NCI-H526 treated with DMSO at 0.1 percent for 48 hours (cell line): ENCODE measurements around the gene NYNRIN.
A peak's percentile ranks its signal among the peaks of the same experiment; 100 is the strongest.
"Not testable (repeated sequence)": the region's sequence is repeated elsewhere in the genome, so short reads cannot be mapped to it uniquely, and the experiment has no call there.

Experiments
- DNase-seq: peaks from one replicate; lab custom pipeline; 2025; lab: John Stamatoyannopoulos, UW

NYNRIN gene

DNA sequence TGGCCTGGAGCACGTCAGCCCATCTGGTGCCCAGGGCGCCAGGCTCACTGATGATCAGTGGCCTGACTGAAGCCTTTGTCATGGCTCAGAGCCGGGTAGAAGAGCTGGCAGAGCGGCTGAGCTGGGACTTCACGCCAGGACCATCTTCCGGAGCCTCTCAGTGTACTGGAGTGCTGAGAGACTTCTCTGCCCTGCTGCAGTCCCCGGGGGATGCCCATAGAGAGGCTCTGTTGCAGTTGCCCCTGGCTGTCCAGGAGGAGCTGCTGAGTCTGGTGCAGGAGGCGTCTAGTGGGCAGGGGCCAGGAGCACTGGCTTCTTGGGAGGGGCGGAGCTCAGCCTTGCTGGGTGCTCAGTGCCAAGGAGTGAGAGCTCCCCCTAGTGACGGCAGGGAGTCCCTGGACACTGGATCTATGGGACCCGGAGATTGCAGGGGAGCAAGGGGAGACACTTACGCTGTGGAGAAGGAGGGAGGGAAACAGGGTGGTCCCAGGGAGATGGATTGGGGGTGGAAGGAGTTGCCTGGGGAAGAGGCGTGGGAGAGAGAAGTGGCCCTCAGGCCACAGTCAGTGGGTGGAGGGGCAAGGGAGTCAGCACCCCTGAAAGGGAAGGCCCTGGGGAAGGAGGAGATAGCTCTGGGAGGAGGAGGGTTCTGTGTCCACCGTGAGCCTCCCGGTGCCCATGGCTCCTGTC is 32.9 kb downstream of the NYNRIN start:
- peak; percentile 78 for DNase-seq

DNA sequence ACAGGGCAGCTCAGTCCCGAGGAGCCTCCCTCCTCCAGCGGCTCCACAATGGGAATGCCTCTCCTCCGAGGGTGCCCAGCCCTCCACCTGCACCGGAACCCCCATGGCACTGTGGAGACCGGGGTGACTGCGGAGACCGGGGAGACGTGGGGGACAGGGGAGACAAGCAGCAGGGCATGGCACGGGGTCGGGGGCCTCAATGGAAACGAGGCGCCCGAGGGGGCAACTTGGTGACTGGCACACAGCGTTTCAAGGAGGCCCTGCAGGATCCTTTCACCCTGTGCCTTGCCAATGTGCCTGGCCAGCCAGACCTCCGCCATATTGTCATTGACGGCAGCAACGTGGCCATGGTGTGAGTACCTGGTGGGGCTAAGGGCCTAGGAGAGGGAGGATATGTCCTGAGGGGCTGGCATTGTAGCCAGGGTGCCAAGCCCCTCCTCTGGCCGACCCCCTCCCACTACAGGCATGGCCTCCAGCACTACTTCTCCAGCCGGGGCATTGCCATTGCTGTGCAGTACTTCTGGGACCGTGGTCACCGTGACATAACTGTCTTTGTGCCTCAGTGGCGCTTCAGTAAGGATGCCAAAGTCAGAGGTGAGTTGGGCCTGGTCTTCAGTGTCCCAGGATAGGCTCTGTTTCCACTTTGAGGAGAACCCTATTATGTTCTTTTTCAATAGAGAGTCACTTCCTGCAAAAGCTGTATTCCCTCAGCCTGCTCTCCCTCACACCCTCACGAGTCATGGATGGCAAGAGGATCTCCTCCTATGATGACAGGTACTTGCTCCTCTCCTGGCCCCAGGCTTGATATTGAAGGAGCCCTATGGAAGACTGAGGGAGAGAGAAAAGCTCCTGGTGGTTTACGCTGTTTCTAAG is 33.7 kb downstream of the NYNRIN start:
- no peak for DNase-seq

DNA sequence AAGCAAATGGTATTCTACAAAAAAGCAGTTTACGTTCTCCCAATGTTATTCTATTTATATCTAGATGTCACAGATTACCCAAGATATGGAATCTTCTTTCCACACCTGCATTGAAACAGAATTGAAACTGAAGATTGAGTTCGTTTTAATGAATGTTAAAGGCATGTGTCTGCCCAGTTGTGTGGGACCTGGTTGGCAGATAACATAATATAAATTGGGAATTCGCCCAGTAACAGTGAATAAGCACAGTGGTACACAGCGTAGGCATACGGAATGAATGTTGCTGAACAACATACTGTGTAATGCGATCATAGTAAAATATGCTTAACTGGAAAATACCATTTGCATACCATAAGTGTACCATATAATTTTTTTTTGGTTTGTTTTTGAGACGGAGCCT is 35.2 kb downstream of the NYNRIN start:
- no peak for DNase-seq

DNA sequence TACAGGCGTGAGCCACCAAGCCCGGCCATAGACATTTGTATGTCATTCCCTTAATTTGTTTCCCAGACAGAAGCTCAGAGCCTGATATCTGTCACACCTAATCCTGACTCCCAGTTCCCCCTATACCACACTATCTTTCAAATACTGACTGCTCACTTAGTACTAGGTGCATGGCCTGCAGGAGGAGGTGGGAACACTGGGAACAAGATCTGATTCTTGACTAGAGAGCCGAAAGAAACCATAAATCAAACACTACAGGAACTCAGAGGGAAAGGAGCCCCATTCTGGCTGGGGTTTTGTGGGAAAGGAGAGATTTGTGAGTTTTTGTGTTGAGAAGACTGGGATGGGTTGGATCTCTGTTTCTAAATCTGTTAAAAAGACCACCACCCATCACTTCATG is 35.9 kb downstream of the NYNRIN start:
- DNase-seq = no peak

DNA sequence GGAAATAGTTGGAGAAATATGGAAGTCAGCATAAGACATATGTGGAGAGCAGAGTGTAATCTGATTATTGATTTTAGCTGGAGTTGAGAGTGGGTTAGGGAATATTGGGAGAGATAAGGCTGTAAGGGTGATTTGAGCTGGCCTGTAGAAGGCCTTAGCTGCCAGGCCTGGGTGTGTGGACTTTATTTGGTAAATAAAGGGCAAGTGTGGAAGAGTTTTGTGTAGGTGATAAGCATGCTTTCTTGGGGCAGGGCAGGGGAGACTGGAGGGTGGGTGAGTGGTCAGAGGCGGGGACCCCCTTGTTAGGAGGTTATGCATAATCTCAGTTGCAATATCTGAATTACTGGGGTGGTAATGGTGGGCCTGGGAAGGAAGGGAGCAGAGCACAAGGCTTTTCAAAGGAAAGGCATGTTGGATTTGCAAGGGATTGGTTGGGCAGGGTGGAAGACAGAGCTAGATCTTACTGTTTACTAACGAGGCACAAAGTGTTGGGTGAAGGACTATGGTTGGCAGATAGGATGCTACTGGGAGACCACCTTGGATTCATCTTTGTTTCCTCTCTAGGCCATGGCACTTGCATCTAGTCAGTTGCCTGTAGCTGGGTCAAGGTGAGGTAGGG is 36.5 kb downstream of the NYNRIN start:
- no peak for DNase-seq

DNA sequence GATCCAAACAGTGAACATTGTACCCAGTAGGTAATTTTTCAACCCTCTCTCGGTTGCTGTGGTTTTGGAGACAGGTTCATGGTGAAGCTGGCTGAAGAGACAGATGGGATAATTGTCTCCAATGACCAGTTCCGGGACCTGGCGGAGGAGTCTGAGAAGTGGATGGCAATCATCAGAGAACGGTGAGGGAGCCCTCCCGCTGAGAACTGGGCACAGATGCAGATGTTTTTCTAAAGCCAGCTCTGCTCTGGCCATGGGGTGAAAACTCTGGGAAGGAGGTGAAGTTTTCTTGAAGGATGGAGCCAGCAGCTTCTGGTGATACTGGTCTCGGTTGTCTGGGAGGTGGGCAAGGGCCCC is 37.2 kb downstream of the NYNRIN start:
- no peak for DNase-seq

DNA sequence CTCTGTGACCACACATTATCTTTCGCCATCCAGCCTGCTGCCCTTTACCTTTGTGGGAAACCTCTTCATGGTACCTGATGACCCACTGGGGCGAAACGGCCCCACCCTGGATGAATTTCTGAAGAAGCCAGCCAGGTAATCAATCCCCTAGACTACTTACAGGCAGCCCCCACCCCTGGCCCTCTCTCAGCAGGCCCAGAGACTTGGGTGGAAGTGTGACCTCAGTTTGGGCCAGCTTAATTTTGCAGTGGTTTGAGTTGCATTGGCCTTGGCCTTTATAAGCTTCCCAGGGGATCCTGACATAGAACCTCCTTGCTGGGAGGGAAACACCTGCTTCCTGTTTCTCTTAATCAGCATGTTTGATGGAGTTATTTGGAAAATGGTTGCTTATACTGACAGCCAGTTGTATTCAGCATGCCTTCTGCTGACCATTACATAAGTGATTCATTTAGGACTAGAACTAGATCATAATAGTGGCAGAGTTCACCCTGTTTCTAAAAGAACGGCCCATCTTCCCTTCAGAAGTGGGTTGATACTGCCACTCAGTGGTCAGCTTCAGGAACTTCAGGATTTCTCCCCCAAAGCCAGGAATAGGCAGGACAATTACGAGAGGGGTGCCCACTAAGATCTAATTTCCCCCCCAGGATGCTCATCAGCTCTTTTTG is 37.7 kb downstream of the NYNRIN start:
- DNase-seq = peak; percentile 33

DNA sequence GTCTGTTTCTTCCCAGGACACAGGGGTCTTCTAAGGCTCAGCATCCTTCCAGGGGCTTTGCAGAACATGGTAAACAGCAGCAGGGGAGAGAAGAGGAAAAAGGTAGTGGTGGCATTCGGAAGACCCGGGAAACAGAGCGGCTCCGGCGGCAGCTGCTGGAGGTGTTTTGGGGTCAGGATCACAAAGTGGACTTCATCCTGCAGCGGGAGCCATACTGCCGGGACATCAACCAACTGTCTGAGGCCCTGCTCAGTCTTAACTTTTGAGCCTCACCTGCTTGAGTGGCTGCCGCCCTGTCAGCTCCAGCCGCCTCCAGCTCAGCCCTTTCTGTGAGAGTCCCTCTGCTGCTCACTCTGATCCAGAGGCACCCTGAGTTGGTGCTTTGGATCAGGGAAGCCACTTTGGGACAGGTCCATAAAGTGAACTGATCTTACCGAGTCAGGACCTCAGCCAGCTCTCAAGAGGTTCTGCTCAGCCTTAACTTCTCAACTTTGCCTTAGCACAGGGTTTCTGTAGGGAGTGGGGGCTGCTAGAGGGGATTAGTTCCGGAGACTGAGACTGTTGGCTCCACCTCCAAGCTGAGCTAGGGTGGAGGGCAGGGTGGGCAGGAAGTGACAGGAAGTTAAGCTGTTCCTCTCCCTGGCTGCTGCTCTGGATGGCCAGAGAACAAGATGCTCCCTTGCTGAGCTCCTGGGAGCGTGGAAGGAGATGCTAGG is 38.4 kb downstream of the NYNRIN start:
- no peak for DNase-seq

DNA sequence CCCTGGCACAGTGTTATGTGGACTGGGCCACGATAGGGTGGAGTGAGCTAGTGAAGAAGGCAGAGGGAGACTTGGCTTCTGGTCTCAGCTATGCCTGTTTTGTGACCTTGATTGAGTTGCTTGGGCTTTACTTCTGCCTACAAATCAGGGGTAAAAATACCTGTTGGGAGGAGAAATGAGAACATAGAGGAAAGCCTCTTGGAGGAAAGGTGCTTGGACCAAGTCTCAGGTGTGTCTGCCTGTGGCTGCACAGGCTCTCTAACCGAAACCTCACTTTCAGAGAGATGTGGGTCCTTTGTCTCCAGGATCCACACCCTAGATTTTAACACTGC is 38.9 kb downstream of the NYNRIN start:
- no peak for DNase-seq

DNA sequence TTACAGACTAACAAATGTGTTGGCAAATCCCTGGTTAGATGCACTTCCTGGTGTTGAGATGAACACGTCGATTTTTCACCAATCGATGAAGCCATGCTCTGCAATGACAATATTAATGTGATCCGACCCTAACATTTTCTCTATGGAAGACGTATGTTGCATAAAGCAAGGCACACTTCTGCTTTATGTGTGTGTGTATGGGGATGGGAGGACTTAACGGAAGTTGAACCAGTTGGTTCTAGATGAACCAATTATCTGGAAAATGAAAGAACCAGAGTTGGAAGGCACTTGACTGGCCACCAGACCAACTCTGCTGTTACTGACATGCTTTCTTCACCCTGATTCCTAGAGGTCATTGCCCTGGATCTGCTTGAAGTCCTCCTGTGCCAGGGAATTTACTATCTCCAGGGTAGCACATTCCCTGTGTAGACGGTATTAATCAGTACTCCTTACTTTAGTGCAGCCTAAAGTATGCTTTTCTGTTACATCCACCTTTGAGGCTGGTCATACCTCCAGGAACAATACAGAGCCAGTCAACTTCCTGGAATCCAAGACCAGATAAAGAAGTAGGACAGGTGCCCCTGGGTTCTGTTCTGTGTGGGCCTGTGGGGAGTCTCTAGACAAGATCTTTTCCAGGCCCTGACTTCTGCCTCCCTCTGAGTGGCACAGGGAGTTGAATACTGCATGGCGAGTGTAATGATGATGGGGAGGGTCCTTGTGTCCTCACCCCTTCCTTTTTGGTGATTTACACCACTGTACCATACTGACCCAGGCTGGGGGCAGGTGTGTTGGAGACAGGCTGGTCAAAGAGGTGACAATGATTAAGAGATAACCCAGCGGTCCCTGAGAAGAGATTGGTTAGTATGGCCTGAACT is 39.7 kb downstream of the NYNRIN start:
- DNase-seq = no peak

DNA sequence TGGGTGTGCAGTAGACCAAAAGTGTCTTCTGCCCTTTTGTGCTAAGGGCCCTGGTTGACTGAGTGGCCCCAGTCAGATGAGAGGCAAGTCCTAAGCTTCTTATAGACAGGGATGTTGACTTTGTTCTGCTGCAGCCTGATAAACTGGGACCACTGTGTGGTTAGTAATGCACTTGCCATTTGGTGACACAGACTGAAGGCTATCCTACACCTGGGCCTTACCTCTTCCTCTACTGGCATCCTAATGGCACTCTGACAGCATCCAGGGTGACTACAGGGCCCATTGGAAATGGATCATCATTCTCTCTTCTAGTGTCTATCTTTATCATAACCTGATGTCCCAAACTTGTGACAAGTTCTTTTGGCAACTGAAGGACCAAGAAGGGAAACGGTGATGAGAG is 40.5 kb downstream of the NYNRIN start:
- no peak for DNase-seq

DNA sequence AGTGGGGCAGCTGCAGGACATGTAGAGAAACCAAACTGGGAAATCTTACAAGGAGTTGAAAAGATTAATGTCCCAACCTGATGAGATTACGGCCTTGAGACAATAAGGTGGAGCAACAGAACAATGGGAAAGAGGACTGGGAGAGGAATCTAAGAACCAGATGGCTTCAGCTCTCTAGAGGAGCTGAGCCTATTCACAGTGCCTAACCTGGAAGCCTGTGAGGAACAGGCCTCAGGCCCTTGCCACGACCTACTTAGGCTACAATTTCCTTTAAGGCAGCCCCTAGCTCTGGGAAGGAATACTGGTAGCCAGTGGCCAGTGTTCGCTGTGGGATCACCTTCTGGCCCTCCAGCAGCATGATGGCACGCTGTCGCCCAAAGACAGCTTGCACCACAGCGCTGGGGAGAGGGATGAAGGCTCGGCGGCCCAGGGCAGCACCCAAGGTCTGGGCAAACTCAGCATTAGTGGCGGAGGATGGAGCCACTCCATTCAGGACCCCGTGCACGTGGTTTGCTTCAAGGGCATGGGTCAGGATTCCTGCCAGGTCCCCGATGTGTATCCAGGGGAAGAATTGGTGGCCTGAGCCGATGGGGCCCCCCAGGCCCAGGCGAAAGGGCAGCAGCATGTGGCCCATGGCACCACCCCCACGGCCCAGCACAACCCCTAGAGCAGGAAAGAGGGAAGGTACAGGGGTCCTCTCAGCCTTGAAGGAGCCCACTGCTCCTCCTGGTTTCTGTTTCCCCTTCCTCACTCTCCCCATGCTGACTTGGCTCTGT is 41.2 kb downstream of the NYNRIN start:
- no peak for DNase-seq

DNA sequence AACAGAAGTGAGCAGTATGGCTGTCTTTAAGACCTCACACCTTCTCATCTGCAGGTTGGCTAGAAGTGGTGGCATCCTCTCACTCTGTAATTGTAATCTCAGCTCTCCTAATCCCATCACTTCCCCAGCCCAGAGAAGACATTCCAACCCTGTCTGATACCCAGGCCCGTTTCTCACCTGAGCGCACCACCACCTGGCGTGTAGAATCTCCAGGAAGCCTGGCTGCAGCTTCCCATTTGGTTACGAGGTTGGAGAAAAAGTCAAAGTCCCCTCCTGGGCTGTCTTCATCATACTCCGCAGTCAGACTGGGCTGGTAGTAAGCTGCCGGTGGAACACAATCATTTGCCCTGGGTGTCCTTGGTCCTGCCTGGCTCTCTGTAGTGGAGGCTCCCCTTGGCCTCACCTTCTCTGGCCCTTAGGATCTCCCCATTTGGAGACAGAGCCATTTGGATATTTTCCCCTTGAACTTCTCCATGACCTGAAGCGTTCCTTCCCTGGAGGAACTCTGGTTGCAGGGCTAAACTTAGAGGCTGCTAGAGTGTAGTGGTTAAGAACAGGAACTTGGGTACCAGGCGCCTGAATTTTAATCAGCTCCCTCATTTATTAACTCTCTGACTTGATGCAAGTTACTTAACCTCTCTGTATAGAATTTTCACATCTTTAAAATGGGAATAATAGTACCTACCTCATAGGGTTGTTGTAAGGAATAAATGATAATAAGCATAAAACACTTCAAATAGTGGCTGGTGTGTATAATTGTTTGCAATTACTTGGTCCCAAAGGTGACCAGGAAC is 42.0 kb downstream of the NYNRIN start:
- DNase-seq = no peak

DNA sequence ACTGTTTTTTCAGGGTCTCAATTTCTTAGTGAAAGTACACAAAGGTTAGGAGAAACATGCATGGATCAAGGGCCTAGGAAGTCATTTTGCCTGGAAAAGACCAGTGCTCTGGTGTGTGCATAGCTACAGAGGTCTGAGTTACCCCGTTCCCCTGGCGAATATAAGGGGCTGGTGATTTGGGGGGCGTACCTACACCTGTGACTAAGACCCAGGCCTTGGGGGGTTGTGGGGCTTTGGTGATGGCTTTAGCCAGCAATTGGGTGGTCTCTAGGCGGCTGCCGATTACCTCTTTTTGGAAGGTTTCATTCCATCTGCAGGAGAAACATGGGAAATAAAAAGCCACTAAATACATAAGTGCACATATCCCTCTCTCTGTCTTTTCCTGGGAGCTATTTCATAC is 42.7 kb downstream of the NYNRIN start:
- no peak for DNase-seq

DNA sequence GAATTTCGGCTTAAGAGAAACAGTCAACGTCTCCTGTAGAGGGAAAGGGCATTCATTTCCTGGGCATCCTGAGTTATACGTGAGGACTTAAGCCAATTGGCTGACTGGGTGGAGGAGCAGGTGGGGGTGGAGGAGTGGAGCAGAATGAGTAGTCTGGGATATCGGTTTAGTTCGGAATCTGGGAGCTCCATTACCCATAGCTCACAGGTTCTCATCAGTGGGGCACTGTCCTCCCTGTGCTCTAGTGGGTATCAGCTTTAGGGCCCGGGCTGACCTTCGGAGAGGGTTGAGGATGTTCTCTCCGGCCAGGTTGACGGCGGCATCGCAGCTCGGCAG is 43.1 kb downstream of the NYNRIN start:
- peak; percentile 58 for DNase-seq

DNA sequence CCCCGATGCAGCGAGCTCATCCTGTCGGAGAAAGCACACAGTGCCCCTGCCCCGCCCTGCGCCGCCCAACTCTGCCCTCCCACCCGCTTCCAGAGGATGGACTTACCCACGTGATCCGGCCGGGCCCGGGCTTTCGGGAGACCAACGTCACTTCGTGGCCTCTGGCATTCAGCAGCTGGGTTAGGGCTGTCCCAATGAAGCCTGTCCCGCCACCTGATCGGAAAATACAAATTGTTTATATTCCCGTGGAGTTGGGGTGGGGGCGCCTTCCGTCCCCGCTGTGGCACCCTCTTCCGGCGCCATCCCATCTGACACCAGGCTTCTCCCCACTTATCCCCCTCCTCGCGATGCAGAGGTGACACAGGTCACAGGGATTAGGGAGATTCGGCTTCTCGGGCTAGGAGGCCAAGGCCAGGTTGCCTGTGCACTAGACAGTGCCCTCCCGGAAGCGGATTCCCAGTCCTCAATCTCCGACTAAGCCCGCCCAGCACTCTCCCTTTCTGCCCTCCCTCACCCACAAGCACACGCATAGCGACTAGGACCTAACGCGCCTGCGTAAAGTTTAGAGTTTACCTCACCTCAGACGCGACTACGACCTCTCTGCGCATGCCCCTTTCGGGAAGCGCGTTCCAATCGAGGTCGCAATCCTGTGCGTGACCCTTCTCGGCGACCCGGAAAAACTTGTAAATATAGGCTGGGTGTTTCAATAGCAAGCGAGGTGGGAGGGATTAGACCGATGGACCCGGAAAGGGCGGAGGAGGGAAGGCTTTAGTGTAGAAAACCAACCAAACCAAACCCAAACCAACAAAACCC is 43.6 kb downstream of the NYNRIN start, which contains the start of gene SDR39U1:
TSS of gene SDR39U1 (minus strand) at position 537 of the 813 bp plus-strand sequence. CDS start at position 530, 7 bp downstream.
- DNase-seq = peak; percentile 98

DNA sequence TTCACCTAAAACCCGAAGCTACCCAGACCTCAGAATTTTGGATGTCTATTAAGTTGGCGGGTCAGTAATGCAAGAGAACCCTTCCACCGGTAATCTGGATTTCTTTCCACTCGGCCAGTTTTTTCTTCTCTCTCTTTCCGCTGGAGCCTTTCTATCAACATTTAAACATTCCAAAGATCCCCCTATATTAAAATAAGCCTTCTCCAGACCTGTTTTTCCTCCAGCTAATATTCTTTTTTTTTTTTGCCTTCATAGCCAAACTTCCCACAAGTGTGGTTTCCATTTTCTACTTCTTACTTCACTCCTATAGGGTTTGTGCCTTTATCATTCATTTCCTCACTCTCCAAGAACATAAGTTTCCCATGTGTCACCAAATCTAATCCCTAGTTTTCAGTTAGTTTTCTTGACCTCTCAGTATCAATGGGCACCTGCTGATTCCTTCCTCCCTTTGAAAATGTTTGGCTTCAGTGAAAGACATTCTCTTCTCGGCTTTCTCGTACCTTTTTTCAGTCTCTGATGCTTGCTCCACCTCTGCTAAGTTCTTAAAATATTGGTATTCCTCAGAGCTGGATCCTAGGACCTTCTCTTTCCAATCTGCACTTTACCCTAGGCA is 44.4 kb downstream of the NYNRIN start:
- no peak for DNase-seq

DNA sequence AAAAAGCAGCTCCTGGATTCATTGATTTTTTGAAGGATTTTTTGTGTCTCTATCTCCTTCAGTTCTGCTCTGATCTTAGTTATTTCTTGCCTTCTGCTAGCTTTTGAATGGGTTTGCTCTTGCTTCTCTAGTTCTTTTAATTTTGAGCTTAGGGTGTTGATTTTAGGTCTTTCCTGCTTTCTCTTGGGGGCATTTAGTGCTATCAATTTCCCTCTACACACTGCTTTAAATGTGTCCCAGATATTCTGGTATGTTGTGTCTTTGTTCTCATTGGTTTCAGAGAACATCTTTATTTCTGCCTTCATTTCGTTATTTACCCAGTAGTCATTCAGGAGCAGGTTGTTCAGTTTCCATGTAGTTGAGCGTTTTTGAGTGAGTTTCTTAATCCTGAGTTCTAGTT is 52.0 kb downstream of the NYNRIN start:
- DNase-seq = not testable (repeated sequence)
